ENCODE data around the gene TAF6.
"Not testable (repeated sequence)": the region's sequence is repeated elsewhere in the genome, so short reads cannot be mapped to it uniquely, and the experiment has no call there.

Gene TAF6

GRCh38 chr7:100152404-100152803 is 33.2 kb upstream of the TAF6 start:
- DNase-seq: no peak

GRCh38 chr7:100148559-100149328 is 29.6 kb upstream of the TAF6 start, which contains the start of gene LAMTOR4:
Gene LAMTOR4, plus strand, starts transcription at chr7:100148918. Its CDS starts 55 bp downstream, at chr7:100148973.
- peak; percentile 94 for DNase-seq

GRCh38 chr7:100148225-100148558 is 29.0 kb upstream of the TAF6 start:
- DNase-seq: no peak

GRCh38 chr7:100147278-100147677 is 28.1 kb upstream of the TAF6 start:
- DNase-seq: no peak

GRCh38 chr7:100146350-100146749 is 27.2 kb upstream of the TAF6 start:
- DNase-seq: not testable (repeated sequence)

GRCh38 chr7:100142461-100142860 is 23.3 kb upstream of the TAF6 start:
- DNase-seq: no peak

GRCh38 chr7:100141555-100141949 is 22.4 kb upstream of the TAF6 start:
- DNase-seq: no peak

- no peak for DNase-seq
These were observed 18.9 kb upstream of the TAF6 start for GRCh38 chr7:100137851-100138760.

GRCh38 chr7:100132697-100133151 is 13.6 kb upstream of the TAF6 start:
- peak; percentile 69 for DNase-seq

GRCh38 chr7:100132126-100132525 is 13.0 kb upstream of the TAF6 start:
- no peak for DNase-seq

- peak; percentile 90 for DNase-seq
These were observed 11.7 kb upstream of the TAF6 start for GRCh38 chr7:100130608-100131453.

- not testable (repeated sequence) for DNase-seq
These were observed 11.1 kb upstream of the TAF6 start for GRCh38 chr7:100130220-100130607.

GRCh38 chr7:100128637-100128963 is 9.4 kb upstream of the TAF6 start:
- DNase-seq: no peak

GRCh38 chr7:100127866-100128636 is 8.9 kb upstream of the TAF6 start:
- DNase-seq: peak; percentile 71

- DNase-seq: peak; percentile 97
These were observed 8.0 kb upstream of the TAF6 start, which contains the start of gene MBLAC1 for GRCh38 chr7:100126931-100127865. Gene MBLAC1, plus strand, starts transcription at chr7:100126967. Its CDS starts 429 bp downstream, at chr7:100127396.

- no peak for DNase-seq
These were observed 7.2 kb upstream of the TAF6 start for GRCh38 chr7:100126239-100126930.

- DNase-seq: no peak
These were observed 5.4 kb upstream of the TAF6 start for GRCh38 chr7:100124301-100125230.

- DNase-seq: no peak
These were observed 3.4 kb upstream of the TAF6 start for GRCh38 chr7:100122568-100122967.

GRCh38 chr7:100122067-100122466 is 2.9 kb upstream of the TAF6 start:
- no peak for DNase-seq

Measured in retina (tissue), 1 donor.